HG03558 (cell line): ENCODE data around the gene DCLK2.

Experiments used
- ATAC-seq: cut with Tn5 transposase; IDR thresholded peaks from one replicate; pipeline ENCODE4 v1.9.1; 2021; ENCODE audit warnings: moderate number of reproducible peaks; ENCODE audit not compliant: unreplicated experiment; ENCODE audit errors: extremely low read depth

Gene DCLK2

DNA sequence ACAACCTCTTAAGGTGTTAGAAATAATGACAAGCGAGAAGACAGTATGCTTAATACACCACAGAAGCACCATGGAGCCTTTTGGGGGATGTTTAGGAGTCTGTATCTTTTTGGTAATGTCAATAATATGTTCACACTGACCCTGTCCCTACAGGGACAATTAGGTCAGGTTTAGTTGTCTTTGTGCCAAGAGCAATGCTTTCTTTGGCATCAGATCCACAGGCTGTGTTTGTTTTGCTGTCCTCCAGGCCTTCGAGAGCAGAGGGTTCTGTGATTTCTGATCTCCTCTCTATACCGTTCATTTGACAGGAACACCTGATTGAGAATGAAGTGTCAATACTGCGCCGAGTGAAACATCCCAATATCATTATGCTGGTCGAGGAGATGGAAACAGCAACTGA is 153.8 kb downstream of the DCLK2 start:
- ATAC-seq, result no peak

DNA sequence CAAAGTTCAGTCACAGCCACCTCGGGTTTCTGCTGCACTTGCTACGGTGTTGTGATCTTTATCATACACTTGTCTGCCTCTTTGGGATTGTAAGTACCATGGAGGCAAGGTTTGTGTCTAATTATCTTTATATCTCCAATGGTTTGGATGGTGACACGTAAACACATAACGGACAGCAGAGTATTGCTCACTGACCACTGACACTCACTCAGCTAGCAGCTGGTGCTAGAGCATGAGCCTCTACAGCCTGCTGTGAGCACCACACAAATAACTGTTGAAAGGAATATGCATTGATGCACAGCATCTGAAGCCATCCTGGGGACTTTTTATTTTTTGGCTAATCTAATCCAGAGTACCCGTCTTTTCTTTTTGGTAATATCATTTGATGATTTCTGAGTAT is 156.0 kb downstream of the DCLK2 start:
- ATAC-seq, result no peak

DNA sequence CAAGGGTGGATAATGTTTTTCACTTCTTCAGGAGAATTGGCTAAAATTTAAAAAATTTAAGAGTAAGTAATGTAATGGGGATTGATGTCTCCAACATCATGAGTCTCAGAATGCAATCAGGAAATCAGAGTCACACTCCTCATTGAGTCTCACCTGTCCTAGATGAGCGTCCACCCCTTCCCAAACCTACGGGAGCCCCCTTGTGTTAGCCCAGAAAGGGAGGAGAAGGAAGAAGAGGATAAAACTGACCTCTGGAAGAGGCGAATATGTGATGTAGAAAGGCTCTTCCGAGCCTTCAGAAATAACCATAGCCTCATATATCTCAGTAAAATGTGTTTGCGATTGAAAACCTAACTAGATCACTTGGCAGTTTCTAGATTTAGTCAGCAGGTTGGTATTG is 157.1 kb downstream of the DCLK2 start:
- ATAC-seq, result no peak

DNA sequence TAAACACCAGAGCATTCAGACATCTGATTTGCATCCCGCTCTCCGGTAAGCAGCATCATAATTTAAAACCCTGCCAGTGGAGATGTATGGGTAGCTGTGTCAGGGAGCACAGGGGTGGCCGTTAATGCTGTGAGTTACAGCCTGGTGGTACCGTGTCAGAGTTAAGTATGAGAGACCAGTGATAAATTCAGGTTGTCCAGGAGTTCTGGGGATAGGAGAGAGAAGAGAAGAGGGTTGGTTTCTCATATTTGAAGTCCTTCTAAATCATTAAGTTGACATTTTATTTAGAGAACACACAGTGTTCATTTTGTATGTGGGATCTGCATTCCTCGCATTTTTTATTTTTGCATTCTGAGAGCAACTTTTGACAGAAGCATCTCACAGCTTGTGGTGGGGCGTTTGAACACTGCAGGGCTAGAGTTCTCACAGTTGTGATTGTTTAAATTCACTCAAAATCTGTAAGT is 157.6 kb downstream of the DCLK2 start:
- no peak for ATAC-seq

DNA sequence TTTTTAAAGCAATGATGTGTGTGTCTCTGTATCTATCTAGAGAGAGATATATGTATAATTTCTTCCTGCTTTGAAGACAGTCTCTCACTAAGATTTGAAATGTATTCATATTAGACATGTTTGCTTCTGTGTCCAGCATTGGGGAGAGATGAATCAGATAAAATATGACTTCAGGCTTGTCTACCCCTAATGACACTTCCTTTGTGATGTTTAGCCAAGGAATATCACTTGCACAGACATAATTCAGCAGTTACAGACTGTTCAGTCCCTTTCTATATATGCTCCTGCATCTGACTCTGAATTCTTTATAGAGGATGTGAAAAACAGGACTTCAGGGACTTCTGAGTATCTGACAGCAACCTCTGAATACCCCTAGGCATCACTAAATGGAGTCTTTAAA is 158.4 kb downstream of the DCLK2 start:
- no peak for ATAC-seq

DNA sequence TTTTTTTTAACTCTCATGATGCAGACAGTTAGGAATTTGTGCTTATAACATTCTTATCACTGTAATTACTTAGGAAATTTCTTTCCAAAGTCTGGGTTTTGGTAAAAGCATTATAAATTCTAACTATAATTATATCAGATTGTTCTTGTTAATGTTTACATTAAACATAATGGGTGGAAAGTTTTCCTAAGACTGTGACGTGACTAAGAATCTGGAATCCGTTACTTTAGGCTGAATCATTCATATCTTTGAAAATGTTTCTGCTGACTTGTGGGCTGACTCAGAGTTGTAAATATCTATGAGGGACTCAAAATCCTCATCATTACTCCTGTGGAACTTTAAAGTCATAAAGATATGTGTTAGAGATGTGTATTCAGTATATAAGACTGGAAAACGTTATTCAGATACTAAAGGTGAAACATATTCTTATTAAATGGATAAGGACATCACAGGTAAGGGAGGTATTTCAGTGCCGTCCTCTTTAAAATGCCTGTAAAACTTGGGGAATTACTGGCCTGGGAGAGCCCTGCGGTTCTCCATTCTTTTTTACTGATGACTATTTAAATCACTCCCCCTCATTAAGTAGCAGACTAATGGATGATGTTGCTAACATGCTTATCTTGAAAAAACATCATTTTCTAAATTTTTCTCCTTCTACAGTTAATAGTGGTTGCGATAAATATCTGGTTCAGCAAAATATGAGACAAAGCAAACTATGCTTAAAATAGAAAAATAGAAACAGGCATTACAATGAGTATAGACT is 159.0 kb downstream of the DCLK2 start:
- no peak for ATAC-seq

DNA sequence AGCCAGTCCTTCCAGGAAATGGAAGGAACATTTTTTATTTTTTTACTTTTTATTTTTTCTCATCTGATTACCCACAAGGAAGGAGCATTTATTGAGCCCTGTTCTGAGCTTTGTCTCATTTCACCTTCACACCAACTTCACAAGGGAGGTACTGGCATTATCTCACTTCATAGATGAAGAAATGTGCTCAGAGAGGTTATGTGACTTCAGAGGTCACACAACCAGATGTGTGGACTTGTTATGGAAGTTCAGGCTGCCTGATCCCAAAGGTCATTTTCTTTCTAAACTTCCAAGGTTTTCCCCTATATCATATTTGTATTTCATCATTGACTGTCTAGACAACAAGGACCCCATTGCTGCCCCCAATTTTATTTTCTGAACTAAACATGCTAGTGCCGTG is 160.3 kb downstream of the DCLK2 start:
- no peak for ATAC-seq

DNA sequence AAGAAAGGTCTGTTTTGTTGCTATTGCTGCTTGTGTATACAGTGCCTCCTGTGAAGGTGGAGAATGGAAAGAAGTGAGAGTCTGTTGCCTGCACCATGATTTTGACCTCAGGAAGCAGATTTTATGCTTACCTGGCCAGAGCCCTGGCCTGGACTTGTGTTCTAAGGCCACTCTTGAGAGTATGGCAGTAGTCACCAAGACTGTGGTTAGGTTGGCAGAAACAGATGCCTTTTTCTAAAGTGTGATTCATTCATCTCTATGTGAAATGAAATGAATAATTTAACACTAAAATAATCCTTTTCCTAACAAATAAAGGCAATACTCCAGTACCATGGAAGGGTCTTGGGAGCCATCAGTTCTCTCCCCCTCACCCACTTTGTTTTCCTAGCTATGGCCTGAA is 161.8 kb downstream of the DCLK2 start:
- ATAC-seq, result no peak

DNA sequence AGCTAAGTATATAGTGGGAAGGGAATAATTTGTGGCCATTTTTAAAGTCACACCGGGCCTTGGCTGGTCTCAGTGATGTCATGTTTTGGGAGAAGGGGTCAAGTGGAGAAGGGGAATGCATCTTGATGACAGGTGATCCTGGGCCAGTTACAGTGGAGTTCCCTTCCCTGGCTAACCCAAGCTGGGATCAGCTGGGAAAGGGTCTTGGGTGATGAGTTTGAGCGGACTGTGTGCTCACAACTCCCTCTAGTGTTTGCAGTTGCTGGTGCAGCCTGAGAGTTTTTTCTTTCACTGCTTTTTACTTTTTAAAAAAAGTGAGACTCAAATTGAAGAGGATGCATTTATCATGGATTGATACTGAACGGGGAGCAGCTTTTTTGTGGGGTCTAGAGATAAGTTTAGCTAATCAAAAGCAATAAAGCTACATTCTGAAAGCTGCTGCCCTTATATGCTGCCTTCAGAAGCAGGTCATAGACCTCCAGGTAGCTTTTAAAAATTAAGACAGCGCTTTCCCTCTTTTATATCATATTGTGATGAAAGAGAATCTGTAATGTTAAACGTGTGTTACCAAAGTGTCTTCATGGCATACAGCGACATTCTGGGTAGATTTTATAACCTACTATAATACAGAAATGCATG is 164.7 kb downstream of the DCLK2 start:
- ATAC-seq, result no peak

DNA sequence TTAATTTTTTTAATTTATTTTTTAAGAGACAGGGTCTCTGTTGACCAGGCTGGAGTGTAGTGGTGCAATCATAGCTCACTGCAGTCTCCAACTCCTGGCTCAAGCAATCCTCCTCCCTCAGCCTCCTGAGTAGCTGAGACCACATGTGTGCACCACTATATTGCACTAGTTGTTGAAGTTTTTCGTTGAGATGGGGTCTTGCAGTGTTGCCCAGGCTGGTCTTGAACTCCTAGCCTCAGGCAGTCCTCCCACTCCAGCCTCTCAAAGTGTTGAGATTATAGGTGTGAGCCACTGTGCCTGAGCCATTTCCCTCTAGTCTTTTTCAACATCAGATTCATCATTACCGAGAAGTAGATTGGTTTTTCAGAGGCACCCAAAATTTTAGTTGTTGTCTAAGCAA is 165.7 kb downstream of the DCLK2 start:
- no peak for ATAC-seq

DNA sequence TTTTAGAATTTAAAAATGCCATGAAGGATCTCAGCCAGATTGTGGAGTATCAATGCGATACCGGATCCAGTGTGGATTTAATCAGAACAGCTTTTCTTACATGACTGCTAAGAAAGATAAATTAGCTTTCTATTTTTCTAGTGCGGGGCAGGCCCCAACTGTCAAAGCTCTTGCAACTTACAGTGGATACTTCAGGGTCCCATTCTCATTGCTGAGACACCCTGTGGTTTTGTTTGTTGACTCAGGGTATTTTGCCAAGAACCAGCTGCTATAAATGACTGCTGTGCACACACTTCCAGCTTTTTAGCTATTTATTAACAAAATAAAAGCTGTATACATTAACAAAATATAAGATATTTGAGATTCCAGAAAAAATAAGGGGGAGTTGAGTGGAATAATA is 166.4 kb downstream of the DCLK2 start:
- ATAC-seq, result no peak

DNA sequence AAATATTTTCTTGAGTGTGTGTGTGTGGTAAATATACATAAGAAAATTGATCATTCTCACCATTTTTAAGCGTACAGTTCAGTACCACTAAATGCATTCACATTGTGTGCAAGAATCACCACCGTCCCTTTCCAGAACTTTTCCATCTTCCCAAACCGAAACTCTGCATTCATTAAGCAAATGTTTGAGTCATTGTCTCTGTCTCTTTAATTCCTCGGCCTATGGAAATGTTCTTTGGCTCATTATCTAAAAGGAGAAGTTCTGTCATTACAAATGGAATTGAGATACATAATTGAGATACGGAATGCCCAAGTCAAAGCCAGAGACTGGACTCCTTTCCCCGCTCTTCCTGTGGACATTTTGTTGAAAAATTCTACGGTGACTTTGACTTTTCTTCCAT is 168.9 kb downstream of the DCLK2 start:
- ATAC-seq, result no peak

DNA sequence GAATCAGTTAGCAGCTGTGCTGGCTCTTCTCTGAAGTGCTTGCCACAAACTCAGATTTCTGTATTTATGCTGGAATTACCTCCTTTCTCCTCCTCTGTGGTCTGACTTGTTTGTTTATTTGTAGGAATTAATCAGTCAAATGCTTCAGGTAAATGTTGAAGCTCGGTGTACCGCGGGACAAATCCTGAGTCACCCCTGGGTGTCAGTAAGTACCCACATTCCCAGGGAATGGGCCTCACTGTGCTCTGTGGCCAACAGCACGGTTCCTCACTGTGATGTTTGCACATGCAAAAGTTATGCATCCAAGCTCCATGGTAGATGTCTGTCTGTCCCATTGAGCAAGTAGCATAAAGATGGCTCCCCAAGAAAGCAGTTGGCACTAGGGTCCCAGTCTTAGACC is 169.9 kb downstream of the DCLK2 start:
- no peak for ATAC-seq

DNA sequence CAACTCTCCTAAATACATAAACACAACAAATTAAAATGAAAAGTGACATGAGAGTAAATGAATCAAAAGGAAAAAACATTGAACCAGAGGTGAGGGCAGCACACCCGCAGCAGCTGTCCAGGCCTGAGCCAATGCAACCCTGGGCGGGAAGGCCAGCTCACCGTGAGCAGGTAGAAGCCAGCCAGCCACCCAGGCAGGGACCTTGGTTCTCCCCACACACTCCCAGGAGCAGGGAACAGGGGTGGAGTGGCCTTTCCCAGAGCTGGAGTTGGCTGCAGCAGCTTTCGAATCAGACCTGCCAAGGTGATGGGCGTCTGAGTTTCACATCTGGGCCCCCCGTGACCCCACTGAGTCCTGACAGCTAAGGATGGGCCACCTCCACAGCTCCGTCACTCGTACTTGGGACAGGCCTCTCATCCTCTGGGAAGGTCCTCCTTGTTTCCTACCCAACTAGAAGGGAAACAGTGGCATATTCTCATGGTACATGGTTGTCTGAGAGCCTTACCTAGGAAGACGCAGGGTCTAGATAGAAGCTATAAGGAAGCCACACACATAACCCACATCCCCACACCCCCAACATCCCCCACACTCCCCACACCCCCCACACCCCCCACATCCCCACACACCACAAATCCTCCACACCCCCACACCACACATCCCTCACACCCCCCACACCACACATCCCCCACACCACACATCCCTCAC is 172.2 kb downstream of the DCLK2 start:
- ATAC-seq, result no peak

DNA sequence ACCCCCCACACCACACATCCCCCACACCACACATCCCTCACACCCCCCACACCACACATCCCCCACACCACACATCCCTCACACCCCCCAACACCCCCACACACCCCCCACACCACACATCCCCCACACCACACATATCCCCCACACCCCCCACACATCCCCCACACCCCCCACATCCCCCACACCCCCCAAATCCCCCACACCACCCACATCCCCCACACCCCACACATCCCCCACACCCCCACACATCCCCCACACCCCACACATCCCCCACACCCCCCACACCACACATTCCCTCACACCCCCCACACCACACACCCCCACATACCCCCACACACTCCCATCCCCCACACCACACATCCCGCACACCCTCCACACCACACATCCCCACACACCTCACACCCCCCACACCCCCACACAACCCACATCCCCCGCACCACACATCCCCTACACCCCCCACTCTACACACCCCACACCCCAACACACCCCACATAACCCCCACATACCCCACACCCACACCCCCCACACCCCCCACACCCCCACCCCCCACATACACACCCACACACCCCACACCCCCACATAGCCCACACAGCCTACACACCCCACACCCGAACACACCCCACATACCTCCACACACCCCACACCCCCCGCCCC is 172.9 kb downstream of the DCLK2 start:
- no peak for ATAC-seq

DNA sequence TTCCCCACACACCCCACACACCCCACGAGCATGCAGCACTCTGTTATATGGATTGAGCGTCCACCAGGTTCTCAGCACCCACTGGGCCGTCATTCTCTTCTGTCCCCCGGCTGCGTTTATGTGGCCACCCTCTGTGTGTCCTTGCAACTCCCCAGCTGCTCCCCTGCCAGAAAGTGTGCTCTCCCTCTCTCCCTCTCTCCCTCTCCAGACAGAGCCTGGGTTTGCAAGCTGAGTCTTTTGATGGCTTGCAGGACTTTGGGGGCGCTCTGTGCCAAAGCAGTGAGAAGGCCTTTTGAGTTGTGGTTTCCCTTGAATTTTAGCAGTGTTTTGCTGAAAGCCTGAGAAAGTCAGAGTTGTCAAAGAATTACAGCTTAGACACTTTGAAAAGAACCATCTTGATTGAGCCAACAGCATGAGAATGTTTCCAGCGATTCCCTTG is 173.5 kb downstream of the DCLK2 start:
- no peak for ATAC-seq

DNA sequence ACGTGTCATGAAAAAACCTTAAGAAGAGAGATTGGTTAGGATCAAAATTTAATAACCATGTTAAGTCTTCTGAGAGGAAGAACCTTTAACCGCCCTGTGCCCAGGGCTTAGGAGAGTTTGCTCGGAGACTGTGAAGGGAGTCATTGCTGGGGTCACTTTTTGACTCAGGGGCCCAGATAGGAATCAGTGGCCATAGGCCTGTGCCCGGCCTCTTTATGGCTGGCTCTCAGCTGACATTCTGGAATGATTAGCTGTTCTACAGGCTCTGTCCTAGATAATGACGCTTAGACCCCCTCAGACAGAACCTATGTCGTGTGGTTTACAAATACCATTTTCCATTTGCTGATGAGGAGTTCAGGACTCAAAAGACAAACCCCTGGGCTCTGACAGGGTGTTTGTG is 174.1 kb downstream of the DCLK2 start:
- no peak for ATAC-seq

DNA sequence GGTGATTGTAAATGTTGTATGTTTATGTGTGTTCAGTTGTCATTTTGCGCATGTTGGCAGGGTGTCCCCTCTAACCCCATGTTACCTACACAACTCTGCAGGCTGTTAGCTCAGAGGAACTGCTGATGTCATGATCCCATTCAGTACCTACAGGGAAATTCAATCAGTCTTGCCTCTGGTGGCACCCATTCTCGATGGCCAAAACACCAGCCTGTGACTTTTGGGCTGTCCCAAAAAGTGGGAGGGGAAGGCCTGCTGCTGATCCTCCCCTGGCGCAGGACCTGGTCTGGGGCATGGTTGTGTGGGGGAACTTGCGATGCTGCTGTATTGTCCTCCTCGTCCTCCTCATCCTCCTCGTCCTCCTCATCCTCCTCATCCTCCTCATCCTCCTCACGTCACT is 174.5 kb downstream of the DCLK2 start:
- ATAC-seq, result no peak

DNA sequence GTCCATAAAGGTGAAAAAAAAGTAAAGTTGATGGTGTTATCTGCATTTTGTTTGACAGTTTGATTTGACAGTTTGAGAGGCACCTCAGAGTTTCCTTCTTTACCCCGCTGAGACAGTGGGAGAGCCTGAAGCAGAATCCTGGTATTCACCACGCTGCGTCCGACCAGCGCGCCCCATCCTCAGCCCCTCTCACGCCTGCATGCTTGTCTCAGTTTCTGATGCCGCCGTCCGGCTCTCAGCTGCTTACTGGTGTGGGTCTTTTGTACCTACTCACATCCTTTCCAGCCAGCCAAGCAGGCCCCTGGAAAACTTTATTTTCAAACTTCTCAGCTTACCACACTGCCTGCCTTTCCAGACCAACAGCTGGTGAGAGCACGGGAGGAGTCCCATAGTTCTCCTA is 175.2 kb downstream of the DCLK2 start:
- no peak for ATAC-seq

DNA sequence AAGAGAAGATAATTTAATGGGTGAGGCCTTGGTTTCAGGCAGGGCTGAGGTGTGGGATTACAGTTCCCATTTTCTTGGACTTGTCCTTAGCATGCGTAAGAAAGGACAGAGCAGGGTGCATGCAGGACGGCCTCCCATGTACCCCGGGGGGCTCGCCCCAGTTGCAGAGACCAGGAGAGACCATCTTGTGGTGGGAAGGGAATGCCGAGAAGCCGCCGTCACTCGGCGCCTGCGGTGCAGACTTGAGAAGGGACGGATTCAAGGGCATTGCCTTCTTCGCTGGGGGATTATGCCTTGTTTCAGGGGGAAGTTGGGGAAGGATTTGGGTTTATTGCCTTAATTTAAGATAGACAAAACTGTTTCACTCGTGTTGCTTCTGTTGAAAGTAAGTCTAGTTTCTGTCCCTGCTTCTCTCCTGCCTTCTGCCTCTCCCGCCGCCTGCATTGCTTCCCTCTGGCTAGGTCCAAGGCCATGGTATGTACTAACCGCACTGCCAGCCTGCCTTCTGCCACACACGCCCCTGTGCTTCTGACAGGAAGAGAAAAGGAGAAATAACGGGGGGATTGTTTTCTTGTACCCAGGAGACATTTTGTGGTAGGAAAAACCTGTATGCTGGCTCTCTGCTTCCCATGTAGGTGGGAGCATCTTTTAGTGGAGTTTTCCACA is 175.9 kb downstream of the DCLK2 start:
- no peak for ATAC-seq
